Adrenal gland (tissue), 12 donors: Measurements from ENCODE around the gene KCNA2. TPM values are rescaled to one million over a fixed set of nuclear protein-coding genes. Genes with fewer than 3 reads are reported as not detected.
A peak's percentile ranks its signal among the peaks of the same experiment; 100 is the strongest.

Experiments used
- DNase-seq, 7 donors: peaks; one replicate each; pipeline ENCODE4 v3.0.0-alpha.2; 2019 to 2020
- H3K27ac ChIP-seq, 5 donors: fragments of 200-600 bp; sonication (generic) in 4 of 5; 1 replicate in 3 of 5; 2 replicates in 2 of 5; pipeline versions ENCODE4 v1.5.1 to v1.8.0; 2016 to 2020; ENCODE audit warnings: mild to moderate bottlenecking in 1 of 5
- H3K27me3 ChIP-seq: fragments of 200-600 bp; 2 replicates; pipeline ENCODE4 v1.8.0; 2021
- H3K36me3 ChIP-seq, 2 donors: fragments of 200-600 bp; replicated peaks in 1 of 2; 1 replicate in 1 of 2; 2 replicates in 1 of 2; pipeline versions ENCODE4 v1.5.1 to v1.8.0; 2018 to 2022
- H3K4me1 ChIP-seq, 2 donors: fragments of 200-600 bp; replicated peaks in 1 of 2; 1 replicate in 1 of 2; 2 replicates in 1 of 2; pipeline versions ENCODE4 v1.5.1 to v1.8.0; 2018 to 2021
- H3K4me3 ChIP-seq, 4 donors: fragments of 200-600 bp; sonication (generic) in 3 of 4; one replicate each; pipeline ENCODE4 v1.5.1; 2016 to 2018
- H3K9me3 ChIP-seq, 3 donors: fragments of 200-600 bp; sonication (generic) in 1 of 3; replicated peaks in 1 of 3; 1 replicate in 2 of 3; 2 replicates in 1 of 3; pipeline versions ENCODE4 v1.5.1 to v1.8.0; 2016 to 2021
- POLR2A ChIP-seq, 2 donors: fragments of 450-650 bp; IDR thresholded peaks; one replicate each; pipeline ENCODE4 v1.6.1; 2017; ENCODE audit warnings: antibody characterized with exemption in 2 of 2, mild to moderate bottlenecking in 2 of 2, moderate library complexity in 1 of 2
- WGBS, 4 donors: extraction: QIAGEN DNeasy Blood & Tissue Kit in 2 of 4; methylation state at CpG; one replicate each; pipeline versions ENCODE4 v1.1.5 to v1.1.7; 2013 to 2017; 5-methylcytosine and 5-hydroxymethylcytosine counted together
- intact Hi-C, 2 donors: fragments of 100-400 bp; cut with DNase I; formaldehyde crosslinking; loops; one replicate each; pipeline versions ENCODE4 v1.14.1 to v1.15.0; 2022 to 2023
- polyA plus RNA-seq, 3 donors: library from polyadenylated mRNA; stranded (reverse); fragments of 200-250 nt in 2 of 3; fragments of 350-450 nt in 1 of 3; fragmentation: Illumina TruSeq in 1 of 3; extraction: RNeasy Lipid Tissue Mini Kit (QIAGEN cat#74804) in 1 of 3; gene quantifications; one replicate each; pipeline ENCODE4 v1.2.3, GENCODE V29; 2013 to 2014
- total RNA-seq, 9 donors: library from RNA; depleted of rRNA in 4 of 9; stranded (reverse); fragments of >200 nt in 4 of 9; fragments of 120-200 nt in 1 of 9; fragmentation: NEBNext Ultra II Directional in 1 of 9; extraction: Animal tissue kit (Norgen Biotek cat#: 25700) in 1 of 9; gene quantifications; one replicate each; pipeline versions ENCODE4 v1.1.0 to v1.2.4, GENCODE V29; 2013 to 2023
- TF ChIP-seq, protein P1 (sequence below), 6 experiments: fragments of 450-650 bp in 4 of 6; fragments of 200-600 bp in 2 of 6; sonication (generic) in 1 of 6; IDR thresholded peaks; 1 replicate in 5 of 6; 2 replicates in 1 of 6; pipeline versions ENCODE4 v1.5.1 to v1.8.0; 2016 to 2021; ENCODE audit warnings: antibody characterized with exemption in 6 of 6, mild to moderate bottlenecking in 2 of 6, moderate library complexity in 1 of 6
- donor health status: healthy with polysubstance abuse.
- donor health status: Bipolar disorder and iron deficiency.
- donor health status: DM: yes; HTN: yes; CAD: no.
- donor health status: DM: no; HTN: no; CAD: no.
- donor health status: DM: no; HTN: no; CAD: no.
- donor health status: DM: yes; HTN: yes; CAD: no.

The KCNA2 gene
- total and polyA plus RNA-seq, 12 donors: 0.06 to 16.9 (median 0.38) TPM; not detected in 1

DNA sequence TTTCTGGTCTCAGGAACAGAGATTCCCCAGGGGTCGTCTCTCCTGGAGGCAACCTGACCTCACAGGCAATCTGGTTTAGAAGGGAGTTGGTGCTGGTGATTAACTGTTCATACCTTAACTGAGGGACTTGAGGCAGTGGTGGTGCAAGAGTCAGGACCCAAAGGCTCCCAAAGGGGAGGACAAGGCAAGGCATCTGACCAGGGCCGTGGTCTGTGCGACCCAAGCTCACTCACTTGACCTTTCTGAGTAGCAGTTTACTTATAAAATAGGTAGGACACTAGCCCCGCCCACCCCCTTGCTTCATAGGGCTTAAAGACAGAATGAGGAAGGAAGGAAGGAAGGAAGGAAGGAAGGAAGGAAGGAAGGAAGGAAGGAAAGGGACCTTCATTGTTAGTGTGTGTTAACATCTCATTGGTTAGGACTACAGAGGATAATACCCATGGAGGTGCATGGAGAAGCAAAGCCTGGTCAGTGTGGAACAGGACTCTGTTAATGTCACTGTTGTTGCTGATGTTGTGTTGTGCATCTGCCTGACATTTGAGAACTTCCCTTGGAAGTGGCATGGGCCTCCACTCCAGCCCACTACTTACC, 4.6 kb upstream of the KCNA2 start:
- TF ChIP-seq POLR2A (IDR thresholded peaks at IDR 0.05): no peak
- TF ChIP-seq, protein P1, sequence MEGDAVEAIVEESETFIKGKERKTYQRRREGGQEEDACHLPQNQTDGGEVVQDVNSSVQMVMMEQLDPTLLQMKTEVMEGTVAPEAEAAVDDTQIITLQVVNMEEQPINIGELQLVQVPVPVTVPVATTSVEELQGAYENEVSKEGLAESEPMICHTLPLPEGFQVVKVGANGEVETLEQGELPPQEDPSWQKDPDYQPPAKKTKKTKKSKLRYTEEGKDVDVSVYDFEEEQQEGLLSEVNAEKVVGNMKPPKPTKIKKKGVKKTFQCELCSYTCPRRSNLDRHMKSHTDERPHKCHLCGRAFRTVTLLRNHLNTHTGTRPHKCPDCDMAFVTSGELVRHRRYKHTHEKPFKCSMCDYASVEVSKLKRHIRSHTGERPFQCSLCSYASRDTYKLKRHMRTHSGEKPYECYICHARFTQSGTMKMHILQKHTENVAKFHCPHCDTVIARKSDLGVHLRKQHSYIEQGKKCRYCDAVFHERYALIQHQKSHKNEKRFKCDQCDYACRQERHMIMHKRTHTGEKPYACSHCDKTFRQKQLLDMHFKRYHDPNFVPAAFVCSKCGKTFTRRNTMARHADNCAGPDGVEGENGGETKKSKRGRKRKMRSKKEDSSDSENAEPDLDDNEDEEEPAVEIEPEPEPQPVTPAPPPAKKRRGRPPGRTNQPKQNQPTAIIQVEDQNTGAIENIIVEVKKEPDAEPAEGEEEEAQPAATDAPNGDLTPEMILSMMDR (IDR thresholded peaks at IDR 0.05): no peak
- peaks cover 39% of the 10 kb centered on the region for H3K27me3 ChIP-seq
- WGBS, 4 donors: 82 to 89% (median 84%) methylated on average over 3 to 4 of the region's 4 CpGs

DNA sequence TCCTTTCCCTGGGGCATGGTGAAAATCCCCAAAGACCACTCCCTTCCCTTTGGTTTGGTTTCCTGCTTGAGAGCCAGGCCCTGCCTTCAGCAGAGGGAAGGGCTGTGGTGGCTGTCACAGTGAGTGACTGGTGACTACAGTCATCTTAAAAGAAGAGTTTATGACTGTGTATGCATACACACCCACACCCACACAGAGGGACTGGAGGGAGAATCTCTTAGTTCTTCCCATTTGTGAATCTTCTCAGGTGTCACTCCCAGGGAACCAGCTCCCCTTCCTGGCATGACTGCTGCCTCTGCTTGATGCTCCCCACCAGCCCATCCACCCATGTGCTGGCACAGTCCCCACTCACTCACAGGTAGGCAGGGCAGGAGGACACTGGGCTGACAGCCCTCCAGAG, 3.9 kb upstream of the KCNA2 start:
- intact Hi-C loops: loop anchor here (10.0 kb wide), 2 partner anchors 55 to 85 kb away; no protein-coding TSS in a partner anchor
- TF ChIP-seq, protein P1 (IDR thresholded peaks at IDR 0.05): no peak
- TF ChIP-seq POLR2A (IDR thresholded peaks at IDR 0.05): no peak
- no peak overlapping the region for H3K27ac ChIP-seq
- peaks cover 46% of the 10 kb centered on the region for H3K27me3 ChIP-seq
- DNase-seq: no peak
- H3K4me1 ChIP-seq: peaks cover 7 to 16% of the 10 kb centered on the region in 2 donors
- H3K9me3 ChIP-seq: no peaks in the 10 kb centered on the region
- H3K4me3 ChIP-seq: no peak overlapping the region
- no peaks in the 10 kb centered on the region for H3K36me3 ChIP-seq

More for the DNA sequence above, 4.6 kb upstream of the KCNA2 start:
- no peak overlapping the region for H3K27ac ChIP-seq
- H3K4me3 ChIP-seq: no peak overlapping the region
- no peak for DNase-seq
- intact Hi-C loops: loop anchor here (10.0 kb wide), 2 partner anchors 56 to 86 kb away; no protein-coding TSS in a partner anchor
- no peaks in the 10 kb centered on the region for H3K36me3 ChIP-seq
- no peaks in the 10 kb centered on the region for H3K9me3 ChIP-seq
- peaks cover 7 to 16% of the 10 kb centered on the region in 2 donors for H3K4me1 ChIP-seq

DNA sequence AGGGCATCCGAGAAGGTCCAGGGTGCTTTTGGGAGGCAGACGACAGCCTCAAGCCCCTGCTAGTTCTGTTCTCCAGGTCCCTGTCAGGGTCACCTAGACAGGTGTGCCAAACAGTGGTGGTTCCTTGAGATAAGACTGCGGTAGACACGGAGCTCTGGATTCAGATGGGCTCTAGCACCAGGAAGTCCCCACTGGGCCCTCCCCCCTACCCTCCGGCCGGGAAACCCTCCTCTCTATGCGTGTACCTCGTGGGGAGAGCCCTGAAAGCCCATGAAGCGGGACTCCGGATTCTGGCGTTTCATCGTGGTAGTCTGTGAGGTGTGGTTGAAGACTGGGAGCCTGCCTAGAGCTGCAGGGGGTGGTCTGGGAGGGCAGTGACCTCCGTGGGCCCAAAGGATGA, 2.1 kb upstream of the KCNA2 start:
- H3K27ac ChIP-seq: no peak overlapping the region
- WGBS, 4 donors: 34 to 65% (median 44%) methylated on average over 10 to 13 of the region's 13 CpGs
- H3K9me3 ChIP-seq: no peaks in the 10 kb centered on the region
- no peak for DNase-seq
- H3K4me3 ChIP-seq: no peak overlapping the region
- peaks cover 7 to 16% of the 10 kb centered on the region in 2 donors for H3K4me1 ChIP-seq
- intact Hi-C loops: no loop called here
- H3K36me3 ChIP-seq: no peaks in the 10 kb centered on the region
- TF ChIP-seq POLR2A (IDR thresholded peaks at IDR 0.05): no peak
- TF ChIP-seq, protein P1 (IDR thresholded peaks at IDR 0.05): no peak
- H3K27me3 ChIP-seq: peaks cover 57% of the 10 kb centered on the region

DNA sequence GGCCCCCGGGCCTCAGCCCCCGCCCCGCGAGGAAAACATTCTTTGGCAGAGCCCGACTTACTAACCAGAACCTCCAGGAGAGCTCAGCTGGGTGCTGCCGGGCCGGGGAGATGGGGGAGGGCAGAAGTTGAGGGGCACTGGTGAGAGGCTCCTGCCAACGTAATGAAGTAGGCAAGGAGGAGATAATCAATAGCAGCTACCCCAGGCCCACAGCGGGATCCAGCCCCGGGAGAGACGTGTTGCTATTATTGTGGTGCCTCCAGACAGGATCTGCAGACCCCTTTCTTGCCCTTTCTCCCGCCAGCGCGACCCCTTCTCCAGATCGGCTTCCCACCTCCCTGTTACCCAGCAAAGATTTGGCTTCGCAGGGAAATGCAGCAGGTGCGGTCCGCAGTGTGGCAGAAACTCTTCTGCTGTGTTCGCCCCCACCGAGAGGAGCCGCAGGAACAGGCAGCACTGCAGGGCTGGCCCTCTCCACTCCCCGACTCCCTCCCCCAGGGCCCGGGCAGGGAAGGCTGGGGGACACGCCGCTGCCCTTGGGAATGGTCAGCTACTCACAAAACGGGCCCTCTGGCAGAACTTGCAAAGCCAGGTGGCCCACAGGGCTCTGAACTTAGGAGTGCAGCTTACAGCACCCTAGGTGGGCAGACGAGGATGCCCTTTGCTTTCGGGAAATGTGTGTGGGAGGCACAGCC, 1.5 kb upstream of the KCNA2 start:
- intact Hi-C loops: no loop called here
- DNase-seq: no peak
- TF ChIP-seq, protein P1 (IDR thresholded peaks at IDR 0.05): no peak
- TF ChIP-seq POLR2A (IDR thresholded peaks at IDR 0.05): no peak
- H3K4me3 ChIP-seq: peak overlapping the region in 1 of 4 donors; percentile 53
- no peaks in the 10 kb centered on the region for H3K9me3 ChIP-seq
- H3K36me3 ChIP-seq: no peaks in the 10 kb centered on the region
- H3K4me1 ChIP-seq: peaks cover 7 to 16% of the 10 kb centered on the region in 2 donors
- H3K27me3 ChIP-seq: peaks cover 58% of the 10 kb centered on the region
- H3K27ac ChIP-seq: no peak overlapping the region
- WGBS, 4 donors: 3 to 7% (median 6%) methylated on average over 6 to 28 of the region's 28 CpGs
